ENCODE results near the gene NOS3. TPM values are rescaled to one million over a fixed set of nuclear protein-coding genes. Genes with fewer than 3 reads are reported as not detected.

NOS3 gene
- total RNA-seq, 1 experiment from 2014 or later, result 0.71 TPM

GRCh38 chr7:151053751-151054150 is 62.9 kb downstream of the NOS3 start:
- Mint-ChIP-seq H3K27me3 (ENCODE audit: unreplicated experiment) (no peaks in the 10 kb centered on the region), H3K4me1 (ENCODE audit: low read depth, unreplicated experiment) (peaks cover 13% of the 10 kb centered on the region), H3K27ac (ENCODE audit: unreplicated experiment) (no peak overlapping the region), H3K36me3 (ENCODE audit: insufficient read depth, unreplicated experiment) (peaks cover 26% of the 10 kb centered on the region), H3K9me3 (ENCODE audit: low read depth, unreplicated experiment) (no peaks in the 10 kb centered on the region), H3K4me3 (ENCODE audit: low read depth, unreplicated experiment) (no peak overlapping the region)
- BruUV-seq (replicated peaks), result no TSS peak
- CTCF ChIA-PET, result no interaction called here
- intact Hi-C loops (cut with micrococcal nuclease; ENCODE audit: unreplicated experiment), result no loop called here
- no peak for DNase-seq
- no peak for TF ChIP-seq CTCF (IDR thresholded peaks at IDR 0.05; ENCODE audit: unreplicated experiment)

- intact Hi-C loops (cut with micrococcal nuclease; ENCODE audit: unreplicated experiment), result no loop called here
- no TSS peak for BruUV-seq (replicated peaks)
- CTCF ChIA-PET, result no interaction called here
- no peaks in the 10 kb centered on the region for H3K9me3 Mint-ChIP-seq (ENCODE audit: low read depth, unreplicated experiment)
- no peaks in the 10 kb centered on the region for H3K27me3 Mint-ChIP-seq (ENCODE audit: unreplicated experiment)
- TF ChIP-seq CTCF (IDR thresholded peaks at IDR 0.05; ENCODE audit: unreplicated experiment), result no peak
- H3K4me1 Mint-ChIP-seq (ENCODE audit: low read depth, unreplicated experiment), result peaks cover 25% of the 10 kb centered on the region
- H3K27ac Mint-ChIP-seq (ENCODE audit: unreplicated experiment), result peak overlapping the region; percentile 67
- peak overlapping the region; percentile 94 for H3K4me3 Mint-ChIP-seq (ENCODE audit: low read depth, unreplicated experiment)
- peaks cover 51% of the 10 kb centered on the region for H3K36me3 Mint-ChIP-seq (ENCODE audit: insufficient read depth, unreplicated experiment)
- DNase-seq, result no peak
Measured at GRCh38 chr7:151056283-151056665, 65.5 kb downstream of the NOS3 start.

- TF ChIP-seq CTCF (IDR thresholded peaks at IDR 0.05; ENCODE audit: unreplicated experiment), result no peak
- CTCF ChIA-PET, result interaction anchor here (2.0 kb wide), 1 partner anchor 29 kb away, joined by 13 read pairs; the partner anchor contains the start of gene ABCB8
- BruUV-seq (replicated peaks), result no TSS peak
- peaks cover 32% of the 10 kb centered on the region for H3K4me1 Mint-ChIP-seq (ENCODE audit: low read depth, unreplicated experiment)
- H3K27me3 Mint-ChIP-seq (ENCODE audit: unreplicated experiment), result no peaks in the 10 kb centered on the region
- no peak for DNase-seq
- peaks cover 57% of the 10 kb centered on the region for H3K36me3 Mint-ChIP-seq (ENCODE audit: insufficient read depth, unreplicated experiment)
- peak overlapping the region; percentile 67 for H3K27ac Mint-ChIP-seq (ENCODE audit: unreplicated experiment)
- intact Hi-C loops (cut with micrococcal nuclease; ENCODE audit: unreplicated experiment), result no loop called here
- H3K9me3 Mint-ChIP-seq (ENCODE audit: low read depth, unreplicated experiment), result no peaks in the 10 kb centered on the region
- H3K4me3 Mint-ChIP-seq (ENCODE audit: low read depth, unreplicated experiment), result peak overlapping the region; percentile 94
Measured at GRCh38 chr7:151056666-151057505, 66.1 kb downstream of the NOS3 start.

- Mint-ChIP-seq H3K4me1 (ENCODE audit: low read depth, unreplicated experiment) (peaks cover 33% of the 10 kb centered on the region), H3K4me3 (ENCODE audit: low read depth, unreplicated experiment) (peak within 1 kb of the TSS; percentile 94), H3K36me3 (ENCODE audit: insufficient read depth, unreplicated experiment) (peaks cover 63% of the 10 kb centered on the region), H3K27me3 (ENCODE audit: unreplicated experiment) (no peaks in the 10 kb centered on the region), H3K9me3 (ENCODE audit: low read depth, unreplicated experiment) (no peaks in the 10 kb centered on the region), H3K27ac (ENCODE audit: unreplicated experiment) (peak within 1 kb of the TSS; percentile 67)
- CTCF ChIA-PET, result interaction anchor here (2.0 kb wide), 1 partner anchor 29 kb away, joined by 13 read pairs; the partner anchor contains the start of gene ABCB8
- TF ChIP-seq CTCF (IDR thresholded peaks at IDR 0.05; ENCODE audit: unreplicated experiment), result no peak
- no peak for DNase-seq
- BruUV-seq (replicated peaks), result no TSS peak
- intact Hi-C loops (cut with micrococcal nuclease; ENCODE audit: unreplicated experiment), result no loop called here
Measured at GRCh38 chr7:151057506-151057988, 66.7 kb downstream of the NOS3 start, which contains the start of gene CDK5. TSS of gene CDK5 (minus strand) at chr7:151057897. CDS start at chr7:151057848, 49 bp downstream.

Data from Calu3 (cell line).